ENCODE results near the gene POLN.

The POLN gene

DNA sequence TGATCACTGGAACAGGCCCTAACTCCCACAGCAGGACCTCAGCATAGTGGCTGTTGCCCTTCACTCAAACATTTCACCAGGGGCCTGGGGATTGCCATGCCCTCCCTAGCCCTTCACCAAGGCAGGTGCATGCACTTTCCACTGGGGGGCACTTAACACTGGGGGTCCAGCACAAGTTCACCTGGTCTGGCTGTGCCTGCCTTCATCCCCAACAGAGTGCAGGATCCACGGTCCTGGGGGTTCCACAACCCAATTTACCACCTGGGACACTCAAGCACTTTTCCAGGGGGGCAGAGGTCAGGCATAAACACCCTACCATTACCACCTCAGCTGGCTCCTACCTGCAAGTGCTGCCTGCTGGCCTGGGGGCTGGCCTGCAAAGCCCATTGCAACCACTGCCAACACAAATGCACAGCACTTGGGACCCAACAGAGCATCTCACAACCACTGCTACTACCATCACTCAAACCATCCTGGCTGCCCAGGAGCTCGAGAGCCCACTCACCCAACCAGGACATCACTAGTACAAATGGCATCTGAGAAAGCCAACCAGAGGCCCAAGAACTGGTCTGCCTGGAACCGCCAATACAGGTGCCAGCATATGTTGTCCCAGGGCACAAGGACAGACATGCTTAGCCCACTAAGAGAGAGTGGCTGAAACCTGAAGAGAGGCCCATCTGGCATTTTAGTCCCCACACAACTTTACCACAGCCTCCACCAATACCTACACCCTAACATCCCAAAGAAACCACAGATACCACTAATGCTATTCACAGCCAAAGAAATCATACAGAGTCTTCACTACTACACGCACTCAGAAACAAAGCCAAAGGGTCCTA is 139.7 kb downstream of the POLN start:
- TF ChIP-seq, protein P1, sequence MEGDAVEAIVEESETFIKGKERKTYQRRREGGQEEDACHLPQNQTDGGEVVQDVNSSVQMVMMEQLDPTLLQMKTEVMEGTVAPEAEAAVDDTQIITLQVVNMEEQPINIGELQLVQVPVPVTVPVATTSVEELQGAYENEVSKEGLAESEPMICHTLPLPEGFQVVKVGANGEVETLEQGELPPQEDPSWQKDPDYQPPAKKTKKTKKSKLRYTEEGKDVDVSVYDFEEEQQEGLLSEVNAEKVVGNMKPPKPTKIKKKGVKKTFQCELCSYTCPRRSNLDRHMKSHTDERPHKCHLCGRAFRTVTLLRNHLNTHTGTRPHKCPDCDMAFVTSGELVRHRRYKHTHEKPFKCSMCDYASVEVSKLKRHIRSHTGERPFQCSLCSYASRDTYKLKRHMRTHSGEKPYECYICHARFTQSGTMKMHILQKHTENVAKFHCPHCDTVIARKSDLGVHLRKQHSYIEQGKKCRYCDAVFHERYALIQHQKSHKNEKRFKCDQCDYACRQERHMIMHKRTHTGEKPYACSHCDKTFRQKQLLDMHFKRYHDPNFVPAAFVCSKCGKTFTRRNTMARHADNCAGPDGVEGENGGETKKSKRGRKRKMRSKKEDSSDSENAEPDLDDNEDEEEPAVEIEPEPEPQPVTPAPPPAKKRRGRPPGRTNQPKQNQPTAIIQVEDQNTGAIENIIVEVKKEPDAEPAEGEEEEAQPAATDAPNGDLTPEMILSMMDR (IDR thresholded peaks at IDR 0.05; ENCODE audit: control extremely low read depth, extremely low read depth, low read depth, missing control alignments): no peak
- POLR2A ChIA-PET: no interaction called here
- DNase-seq (ENCODE audit: extremely low spot score): no peak
- CTCF ChIA-PET: no interaction called here

DNA sequence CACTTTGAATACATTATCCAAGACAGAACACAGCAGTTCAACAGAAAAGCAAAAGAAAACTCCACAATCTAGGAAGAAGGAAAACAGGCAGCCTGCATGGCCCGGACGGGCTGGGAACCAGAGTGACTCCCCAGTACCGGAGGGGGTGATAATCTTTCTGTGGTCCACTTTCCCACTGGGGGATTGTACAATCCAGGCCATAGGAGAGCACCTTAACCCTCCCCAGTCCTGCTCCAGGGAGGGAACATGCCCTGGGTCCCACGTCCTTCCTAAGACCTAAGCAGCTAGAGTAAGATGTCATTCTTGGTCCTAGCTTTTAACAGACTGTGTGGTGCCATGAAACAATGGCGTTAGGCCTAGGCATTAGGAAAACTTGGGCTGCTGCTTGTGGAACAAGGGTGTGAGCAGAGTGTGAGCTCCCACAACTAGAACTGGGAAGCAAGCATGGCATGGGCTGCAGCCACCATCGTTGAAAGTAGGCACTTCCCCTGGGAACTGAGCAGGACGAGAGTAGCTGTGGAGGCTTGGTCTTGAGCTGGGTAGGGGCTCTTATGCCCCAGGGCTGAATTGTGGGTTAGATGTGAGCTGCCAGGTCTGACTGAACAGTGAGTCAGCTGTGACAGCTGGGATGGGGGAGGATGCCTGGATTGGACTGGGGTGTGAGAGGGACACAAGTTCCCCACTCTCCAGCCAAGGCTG is 140.4 kb downstream of the POLN start:
- CTCF ChIA-PET: no interaction called here
- DNase-seq (ENCODE audit: extremely low spot score): no peak
- POLR2A ChIA-PET: no interaction called here
- TF ChIP-seq, protein P1 (IDR thresholded peaks at IDR 0.05; ENCODE audit: control extremely low read depth, extremely low read depth, low read depth, missing control alignments): no peak

DNA sequence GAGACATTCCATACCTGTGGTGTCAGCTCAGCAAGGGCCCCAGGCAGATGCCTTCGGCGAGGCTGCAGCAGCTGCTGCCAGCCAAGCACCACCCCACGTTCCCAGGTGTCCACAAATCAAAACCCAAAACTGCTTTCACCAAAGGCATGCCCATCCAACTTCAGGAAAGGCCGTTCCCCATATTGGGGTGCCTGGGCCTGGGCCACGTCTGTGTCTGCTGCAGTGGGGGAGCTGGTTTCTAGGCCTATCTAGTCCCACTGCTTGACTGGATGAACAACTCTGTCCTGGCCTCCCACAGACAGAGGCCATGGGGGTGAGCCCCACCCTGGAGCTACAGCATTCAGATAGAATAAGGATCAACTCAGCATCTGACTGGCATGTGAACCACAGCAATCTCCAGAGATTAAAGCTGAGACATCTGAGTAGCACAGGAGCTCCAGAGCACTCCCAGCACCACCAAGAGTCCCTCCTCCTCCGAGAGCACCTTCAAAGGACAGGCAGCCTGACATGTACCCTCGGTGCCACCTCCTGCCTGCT is 145.8 kb downstream of the POLN start:
- no peak for DNase-seq (ENCODE audit: extremely low spot score)
- ChIA-PET POLR2A (no interaction called here), CTCF (no interaction called here)

DNA sequence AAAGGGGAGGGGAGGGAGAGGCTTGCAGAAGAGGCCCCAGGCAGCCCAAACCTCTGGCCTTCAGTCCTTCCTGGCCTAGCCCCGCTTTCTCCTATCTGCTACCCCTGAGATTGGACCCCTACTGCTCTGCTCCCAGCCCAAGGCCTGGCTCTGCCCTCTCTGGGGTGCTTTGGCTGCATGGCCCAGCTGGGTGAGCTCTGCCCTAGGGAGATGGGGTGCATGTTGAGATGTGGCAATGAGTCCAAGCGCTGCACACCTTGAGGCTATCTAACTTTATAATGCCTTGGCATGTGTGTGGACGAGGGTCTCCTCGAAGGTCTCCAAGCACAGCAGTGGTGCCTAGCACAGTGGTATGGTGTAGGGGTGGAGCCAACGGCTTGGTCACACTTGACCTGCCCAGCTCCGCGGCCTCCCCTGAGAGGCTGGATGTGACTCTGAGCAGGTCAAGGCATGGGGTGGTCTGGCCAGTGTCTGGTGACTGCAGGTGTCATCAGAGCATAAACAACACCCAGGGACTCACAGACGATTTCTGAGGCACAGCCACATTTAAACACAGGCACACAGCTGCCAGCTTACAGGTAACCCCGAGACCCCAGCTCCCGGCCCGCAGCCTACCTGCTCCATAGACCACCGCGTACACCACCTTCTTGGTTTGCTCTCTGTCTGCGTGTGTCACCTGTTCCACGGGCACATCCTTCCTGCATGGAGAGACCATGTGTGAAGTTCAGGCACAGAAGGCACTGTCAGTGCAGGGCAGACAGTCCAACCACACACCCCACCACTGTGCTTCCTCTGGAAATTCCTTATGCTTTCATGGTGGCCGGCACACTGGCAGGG is 146.5 kb downstream of the POLN start:
- no peak for DNase-seq (ENCODE audit: extremely low spot score)
- TF ChIP-seq, protein P1 (IDR thresholded peaks at IDR 0.05; ENCODE audit: control extremely low read depth, extremely low read depth, low read depth, missing control alignments): no peak
- CTCF ChIA-PET: no interaction called here
- POLR2A ChIA-PET: no interaction called here

More for the DNA sequence above, 145.8 kb downstream of the POLN start:
- TF ChIP-seq, protein P1 (IDR thresholded peaks at IDR 0.05; ENCODE audit: control extremely low read depth, extremely low read depth, low read depth, missing control alignments): no peak

DNA sequence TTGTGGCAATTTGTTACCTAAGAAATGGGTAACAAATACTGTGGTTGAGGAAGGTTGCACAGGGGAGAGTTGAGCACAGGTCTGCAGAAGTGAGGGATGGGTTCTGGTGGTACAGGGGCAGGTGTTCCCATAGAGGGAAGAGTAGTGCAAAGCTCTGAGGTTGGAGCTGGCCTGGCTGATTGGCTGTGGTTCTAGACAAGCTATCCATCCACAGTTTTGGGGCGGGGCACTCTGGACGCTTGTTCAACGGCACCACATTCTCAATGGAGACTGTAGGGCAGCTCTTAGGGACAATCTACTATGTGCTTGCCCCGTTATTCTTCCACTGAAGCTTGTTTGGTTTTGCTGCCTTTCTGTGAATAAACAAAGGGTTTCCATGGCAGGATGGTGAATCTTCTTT is 147.4 kb downstream of the POLN start:
- TF ChIP-seq, protein P1 (IDR thresholded peaks at IDR 0.05; ENCODE audit: control extremely low read depth, extremely low read depth, low read depth, missing control alignments): no peak
- CTCF ChIA-PET: interaction anchor here (0.9 kb wide), 1 partner anchor 9 kb away, joined by 3 read pairs; no protein-coding TSS in a partner anchor
- POLR2A ChIA-PET: no interaction called here
- DNase-seq (ENCODE audit: extremely low spot score): no peak

DNA sequence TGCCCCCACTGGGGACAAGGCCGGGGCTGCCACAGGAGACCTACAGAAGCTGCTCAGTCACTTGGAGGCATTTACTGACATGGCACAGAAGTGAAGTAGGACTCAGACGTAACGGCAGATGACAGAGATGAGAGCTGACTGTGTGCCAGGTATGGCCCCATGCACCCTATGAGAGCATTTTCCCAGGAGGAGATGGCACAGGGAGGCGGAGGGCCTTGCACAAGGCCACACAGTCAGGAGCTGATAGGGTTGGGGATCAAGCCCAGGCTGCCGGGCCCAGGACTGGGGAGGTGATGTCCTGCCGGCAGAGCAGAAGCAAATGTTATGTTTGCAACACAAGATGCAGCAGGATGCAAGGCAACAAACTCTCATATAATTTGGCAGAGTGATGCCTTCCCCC is 148.7 kb downstream of the POLN start:
- ChIA-PET CTCF (interaction anchor here (1.2 kb wide), 1 partner anchor 13 kb away, joined by 3 read pairs; no protein-coding TSS in a partner anchor), POLR2A (no interaction called here)
- no peak for DNase-seq (ENCODE audit: extremely low spot score)
- TF ChIP-seq, protein P1 (IDR thresholded peaks at IDR 0.05; ENCODE audit: control extremely low read depth, extremely low read depth, low read depth, missing control alignments): no peak
